Kidney (tissue), 14 donors: ENCODE results near the gene KRTAP5-3. TPM values are rescaled to one million over a fixed set of nuclear protein-coding genes. Genes with fewer than 3 reads are reported as not detected.
A peak's percentile ranks its signal among the peaks of the same experiment; 100 is the strongest.

ENCODE experiments used
- DNase-seq, 5 donors: peaks; one replicate each; pipeline ENCODE4 v3.0.0-alpha.2; 2013 to 2020
- FAIRE-seq: peaks from 2 replicates; lab custom pipeline; 2012; peaks lifted over from hg19 to GRCh38; lab: Jason Lieb, UNC
- H3K27ac ChIP-seq, 2 donors: one replicate each; pipeline ENCODE4 v1.7.0; 2013; ENCODE audit warnings: low read depth in 2 of 2, low read length in 2 of 2, inconsistent platforms in 1 of 2
- H3K27me3 ChIP-seq: one replicate; pipeline ENCODE4 v1.7.1; 2013; ENCODE audit warnings: low read length, inconsistent platforms; ENCODE audit not compliant: control insufficient read depth, insufficient read depth
- H3K36me3 ChIP-seq, 3 donors: one replicate each; pipeline versions ENCODE4 v1.7.0 to v1.7.1; 2013; ENCODE audit warnings: low read length in 3 of 3, control low read depth in 1 of 3, inconsistent platforms in 1 of 3; ENCODE audit not compliant: insufficient read depth in 3 of 3, control insufficient read depth in 2 of 3
- H3K4me1 ChIP-seq, 3 donors: one replicate each; pipeline versions ENCODE4 v1.7.0 to v1.7.1; 2013; ENCODE audit warnings: low read length in 3 of 3, inconsistent platforms in 1 of 3, low read depth in 1 of 3; ENCODE audit not compliant: control insufficient read depth in 2 of 3, insufficient read depth in 2 of 3
- H3K4me3 ChIP-seq, 3 donors: one replicate each; pipeline versions ENCODE4 v1.7.0 to v1.8.1; 2013; ENCODE audit warnings: low read length in 3 of 3, control low read depth in 1 of 3, inconsistent platforms in 1 of 3
- H3K9ac ChIP-seq, 3 donors: one replicate each; pipeline versions ENCODE4 v1.7.0 to v1.7.1; 2013; ENCODE audit warnings: low read length in 3 of 3, control low read depth in 1 of 3, inconsistent platforms in 1 of 3
- H3K9me3 ChIP-seq, 3 donors: one replicate each; pipeline versions ENCODE4 v1.7.0 to v1.7.1; 2013; ENCODE audit warnings: low read length in 3 of 3, control low read depth in 1 of 3, inconsistent platforms in 1 of 3; ENCODE audit not compliant: control insufficient read depth in 2 of 3, insufficient read depth in 1 of 3
- intact Hi-C: fragments of 100-400 bp; cut with DNase I; formaldehyde crosslinking; loops from one replicate; pipeline ENCODE4 v1.11.1; 2022
- polyA plus RNA-seq: library from polyadenylated mRNA; stranded (reverse); fragments of 350-450 nt; fragmentation: Illumina TruSeq; extraction: RNeasy Lipid Tissue Mini Kit (QIAGEN cat#74804); gene quantifications from one replicate; pipeline ENCODE4 v1.2.3, GENCODE V29; 2014; ENCODE audit warnings: low read depth, low replicate concordance; ENCODE audit not compliant: insufficient read depth
- total RNA-seq: library from RNA; stranded (reverse); fragmentation: NEBNext Ultra II Directional; extraction: Animal tissue kit (Norgen Biotek cat#: 25700); gene quantifications from one replicate; pipeline ENCODE4 v1.2.1, GENCODE V29; 2021
- TF ChIP-seq, protein P1 (sequence below): IDR thresholded peaks from 3 replicates; pipeline ENCODE4 v1.5.1; 2012; ENCODE audit warnings: mild to moderate bottlenecking, moderate library complexity, borderline replicate concordance; ENCODE audit not compliant: insufficient read depth; ENCODE audit errors: extremely low read depth
- donor health status: control.
- donor health status: control.
- donor health status: control.
- donor health status: control.
- donor health status: control.
- donor health status: DM: yes; HTN: yes; CAD: no.
- donor health status: Normal renal cell carcinoma (clear cell type).

Gene KRTAP5-3
- total and polyA plus RNA-seq, 2 donors from 2014 or later, result not detected

DNA sequence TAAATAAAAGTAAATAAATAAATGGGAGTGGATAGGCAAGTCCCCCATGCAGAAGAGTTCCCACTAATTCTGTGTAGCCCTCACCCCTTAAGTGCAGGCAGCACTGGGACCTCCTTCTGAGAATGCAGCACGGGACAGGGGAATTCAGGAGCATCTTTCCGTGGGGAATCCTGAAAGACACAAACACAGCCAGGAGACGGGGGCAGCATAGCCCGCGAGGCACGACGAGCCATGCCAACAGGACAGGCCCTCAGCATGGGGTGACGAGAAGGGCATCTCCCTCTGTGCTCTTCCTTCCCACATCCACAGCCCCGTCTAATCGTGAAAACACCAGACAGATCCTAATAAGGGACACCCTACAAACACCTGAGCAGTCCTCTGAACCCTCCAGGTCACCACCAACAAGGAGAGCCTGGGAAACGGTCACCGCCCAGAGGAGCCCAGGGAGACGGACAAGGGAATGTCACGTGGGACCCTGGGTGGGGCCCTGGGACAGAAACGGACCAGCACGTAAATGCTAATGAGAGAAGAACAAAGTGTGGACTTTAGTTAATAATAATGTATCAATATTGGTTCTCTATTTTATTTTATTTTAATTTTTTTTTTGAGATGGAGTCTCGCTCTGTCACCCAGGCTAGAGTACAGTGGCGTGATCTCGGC is 28.2 kb upstream of the KRTAP5-3 start:
- Histone ChIP-seq H3K4me3 (no peak overlapping the region), H3K36me3 (no peaks in the 10 kb centered on the region), H3K9ac (no peak overlapping the region), H3K4me1 (no peaks in the 10 kb centered on the region), H3K27me3 (no peaks in the 10 kb centered on the region), H3K27ac (no peak overlapping the region), H3K9me3 (no peaks in the 10 kb centered on the region)
- DNase-seq (peak in 1 of 5 donors; percentile 43), FAIRE-seq (no peak)
- intact Hi-C loops, result no loop called here
- TF ChIP-seq, protein P1, sequence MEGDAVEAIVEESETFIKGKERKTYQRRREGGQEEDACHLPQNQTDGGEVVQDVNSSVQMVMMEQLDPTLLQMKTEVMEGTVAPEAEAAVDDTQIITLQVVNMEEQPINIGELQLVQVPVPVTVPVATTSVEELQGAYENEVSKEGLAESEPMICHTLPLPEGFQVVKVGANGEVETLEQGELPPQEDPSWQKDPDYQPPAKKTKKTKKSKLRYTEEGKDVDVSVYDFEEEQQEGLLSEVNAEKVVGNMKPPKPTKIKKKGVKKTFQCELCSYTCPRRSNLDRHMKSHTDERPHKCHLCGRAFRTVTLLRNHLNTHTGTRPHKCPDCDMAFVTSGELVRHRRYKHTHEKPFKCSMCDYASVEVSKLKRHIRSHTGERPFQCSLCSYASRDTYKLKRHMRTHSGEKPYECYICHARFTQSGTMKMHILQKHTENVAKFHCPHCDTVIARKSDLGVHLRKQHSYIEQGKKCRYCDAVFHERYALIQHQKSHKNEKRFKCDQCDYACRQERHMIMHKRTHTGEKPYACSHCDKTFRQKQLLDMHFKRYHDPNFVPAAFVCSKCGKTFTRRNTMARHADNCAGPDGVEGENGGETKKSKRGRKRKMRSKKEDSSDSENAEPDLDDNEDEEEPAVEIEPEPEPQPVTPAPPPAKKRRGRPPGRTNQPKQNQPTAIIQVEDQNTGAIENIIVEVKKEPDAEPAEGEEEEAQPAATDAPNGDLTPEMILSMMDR, result no peak

DNA sequence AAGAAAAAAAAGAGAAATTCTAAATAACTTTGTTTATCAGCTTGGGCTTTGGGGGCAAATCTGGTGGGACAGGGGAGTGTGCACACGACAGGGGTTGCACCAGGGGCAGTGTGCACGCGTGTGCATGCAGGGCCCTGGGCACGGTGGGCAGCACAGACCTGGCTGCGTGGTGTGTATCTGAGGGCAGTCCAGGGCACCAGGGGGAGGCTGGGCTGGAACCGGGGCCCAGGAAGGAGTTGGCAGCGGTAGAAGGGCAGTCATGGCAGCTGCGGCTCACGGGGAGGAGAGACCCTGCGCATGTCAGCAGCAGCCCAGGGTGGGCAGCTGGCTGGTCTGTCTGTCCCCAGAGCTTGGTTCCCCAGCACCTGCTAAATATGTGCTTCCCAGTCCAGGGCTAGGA is 25.6 kb upstream of the KRTAP5-3 start:
- H3K36me3 ChIP-seq, result no peaks in the 10 kb centered on the region
- intact Hi-C loops, result no loop called here
- no peaks in the 10 kb centered on the region for H3K4me1 ChIP-seq
- no peak overlapping the region for H3K9ac ChIP-seq
- no peak overlapping the region for H3K27ac ChIP-seq
- TF ChIP-seq, protein P1, result no peak
- no peak for FAIRE-seq
- H3K9me3 ChIP-seq, result no peaks in the 10 kb centered on the region
- no peaks in the 10 kb centered on the region for H3K27me3 ChIP-seq
- no peak overlapping the region for H3K4me3 ChIP-seq
- peak in 1 of 5 donors; percentile 27 for DNase-seq

DNA sequence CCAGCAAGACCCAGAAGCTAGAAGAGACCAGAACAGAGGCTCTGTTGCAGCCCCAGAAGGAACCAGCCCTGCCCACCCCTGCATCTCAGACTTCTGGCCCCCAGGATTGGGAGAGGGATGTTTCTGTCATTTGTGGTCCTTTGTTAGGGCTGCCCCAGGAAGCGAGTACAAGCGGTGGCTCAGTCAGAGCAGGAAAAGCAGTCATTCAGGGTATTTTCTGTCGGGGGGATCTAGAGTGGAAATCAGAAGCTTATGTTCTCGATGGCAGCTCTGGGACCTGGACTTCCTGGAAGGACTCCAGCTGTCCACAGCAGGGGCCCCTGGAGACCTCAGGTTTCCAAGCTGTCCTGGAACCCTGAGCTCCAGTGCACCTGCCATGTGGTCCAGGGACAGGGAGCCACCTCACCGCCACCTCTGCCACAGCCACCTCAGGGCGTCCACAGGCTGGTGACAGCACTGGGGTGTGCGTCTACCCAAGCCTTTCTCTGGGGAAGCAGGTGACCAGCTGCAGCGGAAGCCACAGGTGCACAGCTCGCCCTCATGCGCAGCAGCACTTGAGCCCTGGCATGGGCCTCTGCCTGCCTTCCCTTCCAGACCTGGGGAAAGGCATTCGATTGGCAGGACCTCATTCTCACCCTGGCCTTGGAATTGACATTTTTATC is 23.9 kb upstream of the KRTAP5-3 start:
- no peak for FAIRE-seq

More for the DNA sequence above, 23.9 kb upstream of the KRTAP5-3 start:
- H3K36me3 ChIP-seq, result no peaks in the 10 kb centered on the region
- H3K9me3 ChIP-seq, result no peaks in the 10 kb centered on the region
- H3K4me1 ChIP-seq, result no peaks in the 10 kb centered on the region
- no peak overlapping the region for H3K27ac ChIP-seq
- intact Hi-C loops, result no loop called here
- no peak overlapping the region for H3K9ac ChIP-seq
- no peaks in the 10 kb centered on the region for H3K27me3 ChIP-seq
- TF ChIP-seq, protein P1, result no peak
- H3K4me3 ChIP-seq, result no peak overlapping the region
- peak in 1 of 5 donors; percentile 45 for DNase-seq
